ENCODE data around the gene JTB. TPM values are rescaled to one million over a fixed set of nuclear protein-coding genes. Genes with fewer than 3 reads are reported as not detected.

Gene JTB
- total RNA-seq, 4 donors from 2014 or later: 158 to 193 (median 180) TPM

GRCh38 chr1:153926405-153926804, 51.1 kb downstream of the JTB start:
- Histone ChIP-seq H3K4me1 (peaks cover 0 to 27% (median 10%) of the 10 kb centered on the region in 3 donors), H3K9me3 (no peaks in the 10 kb centered on the region), H3K27me3 (no peaks in the 10 kb centered on the region), H3K36me3 (peaks cover 0 to 25% of the 10 kb centered on the region in 2 donors), H3K4me3 (no peak overlapping the region), H3K27ac (no peak overlapping the region)
- no peak for TF ChIP-seq CTCF (IDR thresholded peaks at IDR 0.05)
- no peak for TF ChIP-seq POLR2A (IDR thresholded peaks at IDR 0.05)
- no peak for TF ChIP-seq POLR2AphosphoS5 (IDR thresholded peaks at IDR 0.05)
- TF ChIP-seq EP300 (IDR thresholded peaks at IDR 0.05): no peak
- no peak for ATAC-seq
- 69 to 80% methylated on average over 2 to 4 of the region's 4 CpGs for WGBS, 2 donors (ENCODE audit: low coverage in 1 of 2)

Small RNAs within 50 kb of the gene (small RNA-seq; reads per million reads assigned to genes)
- 0 to 0.38 (median 0) reads per million in 4 donors for gene MIR6737

Other genes with a start within 250 kb of the JTB start
- 10 to 100 TPM; 31.4 to 55.3 (median 43.5) TPM for gene INTS3, start 249.6 kb downstream of the JTB start, total RNA-seq
- gene SLC27A3, start 202.3 kb downstream of the JTB start, total RNA-seq: 10 to 100 TPM; 18.8 to 30.7 (median 21.6) TPM
- gene GATAD2B, start 54.7 kb downstream of the JTB start, total RNA-seq: 10 to 100 TPM; 18.4 to 30.8 (median 23.8) TPM
- 10 to 100 TPM; 10.2 to 46.5 (median 32.3) TPM for gene DENND4B, start 31.0 kb downstream of the JTB start, total RNA-seq
- 10 to 100 TPM; 13.9 to 21.2 (median 15.6) TPM for gene CRTC2, start 19.1 kb downstream of the JTB start, total RNA-seq
- gene SLC39A1, start 14.1 kb downstream of the JTB start, total RNA-seq: 100 to 1,000 TPM in 3 of 4 donors, 10 to 100 TPM in 1; 64.8 to 115 (median 106) TPM
- 10 to 100 TPM in 1 of 4 donors, 1 to 10 TPM in 3; 5.1 to 10.4 (median 6.8) TPM for gene CREB3L4, start 9.8 kb downstream of the JTB start, total RNA-seq
- gene RAB13, start 8.7 kb upstream of the JTB start, total RNA-seq: 10 to 100 TPM; 43.6 to 50.7 (median 48.9) TPM
- 1,000 to 10,000 TPM in 3 of 4 donors, 100 to 1,000 TPM in 1; 990 to 4,016 (median 2,721) TPM for gene RPS27, start 13.1 kb upstream of the JTB start, total RNA-seq
- gene NUP210L, start 177.4 kb upstream of the JTB start, total RNA-seq: not detected
- 100 to 1,000 TPM in 3 of 4 donors, 10 to 100 TPM in 1; 95.9 to 275 (median 151) TPM for gene TPM3, start 214.4 kb upstream of the JTB start, total RNA-seq
- not detected for gene CFAP141, start 228.7 kb upstream of the JTB start, total RNA-seq
- 10 to 100 TPM; 71.6 to 79.9 (median 75.1) TPM for gene UBAP2L, start 243.3 kb upstream of the JTB start, total RNA-seq

All from gastroesophageal sphincter (tissue), 4 donors.